Measurements from ENCODE around the gene CNGB1.
A peak's percentile ranks its signal among the peaks of the same experiment; 100 is the strongest.

The CNGB1 gene

DNA sequence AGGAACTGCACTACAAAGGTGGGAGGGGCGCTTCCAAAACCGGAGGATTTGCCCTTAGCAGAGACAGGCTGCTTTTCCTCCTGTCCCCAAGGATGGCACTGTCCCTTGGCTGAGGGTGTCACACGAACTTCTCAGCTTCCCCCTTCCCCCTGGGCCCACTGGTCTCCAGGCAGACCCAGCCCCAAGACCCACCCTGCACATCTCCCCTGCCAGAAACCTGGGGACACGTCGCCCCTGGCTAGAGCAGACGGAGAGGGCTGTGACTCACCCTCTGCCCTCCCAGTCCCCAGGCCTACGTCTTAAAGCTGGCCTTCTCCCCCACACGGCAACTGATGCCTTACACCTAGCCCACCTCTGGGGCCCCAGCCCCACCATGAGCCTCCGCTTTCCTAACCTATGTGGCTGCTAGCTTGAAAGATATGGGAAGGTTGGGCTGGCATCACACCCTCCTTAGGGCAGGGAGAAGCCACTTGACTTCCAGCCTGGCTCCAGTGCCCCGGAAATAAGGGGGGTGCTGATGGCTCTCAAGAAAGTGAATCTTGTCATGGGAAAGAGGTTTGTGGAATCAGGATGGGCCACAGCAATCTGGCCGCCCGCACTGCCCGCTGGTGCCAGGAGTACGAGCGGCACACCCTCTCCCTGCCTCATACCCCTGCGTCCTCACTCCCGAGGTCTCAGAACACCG lies 24.9 kb upstream of the CNGB1 start:
- Histone ChIP-seq H3K9me3 (ENCODE audit: control insufficient read depth, low read depth, low read length) (no peaks in the 10 kb centered on the region), H3K9ac (ENCODE audit: low read length) (no peak overlapping the region)

DNA sequence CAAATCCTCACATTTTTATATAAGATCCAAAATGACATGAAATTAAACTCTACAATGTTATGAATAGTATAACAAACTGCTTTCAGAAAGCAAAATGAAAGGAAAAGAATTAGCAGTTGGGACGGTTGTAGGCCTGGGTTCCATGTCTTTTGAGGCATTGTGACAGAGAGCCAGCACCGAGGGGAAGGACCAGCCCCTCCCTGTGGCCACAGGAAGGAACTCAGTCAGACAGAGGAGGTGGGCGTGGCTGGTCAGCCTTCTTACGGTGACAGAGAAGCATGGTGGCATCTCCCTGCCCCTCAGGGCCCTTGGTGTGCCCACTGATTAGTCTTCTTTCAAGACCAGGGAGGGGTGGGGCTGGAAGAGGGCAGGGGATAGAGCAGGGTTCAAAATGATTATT lies 23.9 kb upstream of the CNGB1 start:
- Histone ChIP-seq H3K36me3 (ENCODE audit: control insufficient read depth, low read depth, low read length) (no peaks in the 10 kb centered on the region), H3K9ac (ENCODE audit: low read length) (no peak overlapping the region), H3K4me3 (ENCODE audit: low read length) (no peak overlapping the region), H3K4me1 (ENCODE audit: control insufficient read depth, low read depth, low read length) (peaks cover 7% of the 10 kb centered on the region), H3K9me3 (ENCODE audit: control insufficient read depth, low read depth, low read length) (no peaks in the 10 kb centered on the region), H3K27me3 (ENCODE audit: control insufficient read depth, insufficient read depth, low read length) (no peaks in the 10 kb centered on the region), H3K27ac (ENCODE audit: low read length) (no peak overlapping the region)

More for the DNA sequence above, 24.9 kb upstream of the CNGB1 start:
- Histone ChIP-seq H3K36me3 (ENCODE audit: control insufficient read depth, low read depth, low read length) (no peaks in the 10 kb centered on the region), H3K27me3 (ENCODE audit: control insufficient read depth, insufficient read depth, low read length) (no peaks in the 10 kb centered on the region), H3K4me1 (ENCODE audit: control insufficient read depth, low read depth, low read length) (peaks cover 7% of the 10 kb centered on the region), H3K4me3 (ENCODE audit: low read length) (no peak overlapping the region), H3K27ac (ENCODE audit: low read length) (no peak overlapping the region)

DNA sequence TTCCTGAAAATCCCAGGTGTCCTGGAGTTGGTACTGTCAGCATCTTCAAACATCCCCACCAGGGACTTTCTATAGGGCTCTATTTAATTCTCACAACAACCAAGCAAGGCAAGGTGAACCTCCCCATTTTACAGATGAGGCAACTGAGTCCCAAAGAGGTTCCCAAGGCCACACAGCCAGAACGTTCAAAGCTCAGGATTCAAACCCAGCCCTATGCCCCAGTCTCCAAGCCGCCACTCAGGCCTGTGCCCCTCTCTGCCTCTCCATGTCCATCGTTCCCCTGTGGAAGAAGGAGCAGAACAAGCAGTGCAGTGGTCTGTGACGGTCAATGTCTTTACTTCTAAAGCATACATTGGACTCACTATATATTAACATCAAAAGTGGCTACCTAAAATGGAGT lies 23.4 kb upstream of the CNGB1 start:
- Histone ChIP-seq H3K27ac (ENCODE audit: low read length) (no peak overlapping the region), H3K36me3 (ENCODE audit: control insufficient read depth, low read depth, low read length) (no peaks in the 10 kb centered on the region), H3K27me3 (ENCODE audit: control insufficient read depth, insufficient read depth, low read length) (no peaks in the 10 kb centered on the region), H3K4me1 (ENCODE audit: control insufficient read depth, low read depth, low read length) (peaks cover 3% of the 10 kb centered on the region), H3K9ac (ENCODE audit: low read length) (no peak overlapping the region), H3K9me3 (ENCODE audit: control insufficient read depth, low read depth, low read length) (no peaks in the 10 kb centered on the region), H3K4me3 (ENCODE audit: low read length) (no peak overlapping the region)

DNA sequence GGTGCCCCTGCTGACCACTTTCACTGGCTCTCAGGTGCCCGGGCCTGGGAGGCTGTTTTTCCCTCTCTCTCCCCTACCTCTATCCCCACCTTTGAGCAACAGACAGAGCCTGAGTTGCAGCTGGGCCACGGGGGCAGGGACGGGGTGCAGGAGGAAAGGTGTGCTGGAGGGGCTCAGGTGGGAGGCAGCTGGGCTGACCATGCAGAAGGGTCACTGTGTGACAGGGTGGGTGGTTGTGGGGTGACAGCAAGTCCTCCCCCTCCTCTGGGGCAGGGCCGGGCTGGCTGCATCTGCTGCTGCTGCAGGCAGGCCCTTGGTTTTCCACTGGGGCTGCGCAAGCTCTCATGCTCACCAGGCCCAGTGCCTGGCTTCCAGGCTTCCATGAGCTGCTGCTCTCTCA lies 23.0 kb upstream of the CNGB1 start:
- no peaks in the 10 kb centered on the region for H3K36me3 ChIP-seq (ENCODE audit: control insufficient read depth, low read depth, low read length)
- no peaks in the 10 kb centered on the region for H3K4me1 ChIP-seq (ENCODE audit: control insufficient read depth, low read depth, low read length)
- H3K4me3 ChIP-seq (ENCODE audit: low read length): no peak overlapping the region
- H3K9ac ChIP-seq (ENCODE audit: low read length): no peak overlapping the region
- no peaks in the 10 kb centered on the region for H3K27me3 ChIP-seq (ENCODE audit: control insufficient read depth, insufficient read depth, low read length)
- no peaks in the 10 kb centered on the region for H3K9me3 ChIP-seq (ENCODE audit: control insufficient read depth, low read depth, low read length)
- H3K27ac ChIP-seq (ENCODE audit: low read length): no peak overlapping the region

DNA sequence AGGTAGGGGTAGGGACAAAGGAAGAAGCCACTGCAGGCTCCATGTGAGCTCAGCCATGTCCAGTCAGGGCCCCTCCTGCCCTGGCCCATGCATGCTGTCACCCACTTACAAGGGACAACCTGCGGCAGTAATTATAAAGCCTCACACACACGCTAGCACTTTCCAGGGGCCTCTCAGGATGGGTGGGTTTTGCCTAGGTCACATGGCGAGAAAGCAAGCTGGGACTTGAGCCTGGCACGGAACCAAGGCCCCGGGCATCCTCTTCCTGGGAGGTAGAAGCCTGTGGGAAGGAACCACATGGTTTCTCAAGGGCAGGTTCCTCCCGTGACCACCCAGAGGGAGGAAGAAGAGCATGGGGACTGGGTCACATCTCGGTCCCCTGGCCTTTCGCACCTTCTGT lies 22.5 kb upstream of the CNGB1 start:
- no peak overlapping the region for H3K4me3 ChIP-seq (ENCODE audit: low read length)
- no peaks in the 10 kb centered on the region for H3K36me3 ChIP-seq (ENCODE audit: control insufficient read depth, low read depth, low read length)
- H3K9ac ChIP-seq (ENCODE audit: low read length): no peak overlapping the region
- no peaks in the 10 kb centered on the region for H3K9me3 ChIP-seq (ENCODE audit: control insufficient read depth, low read depth, low read length)
- no peak overlapping the region for H3K27ac ChIP-seq (ENCODE audit: low read length)
- no peaks in the 10 kb centered on the region for H3K4me1 ChIP-seq (ENCODE audit: control insufficient read depth, low read depth, low read length)
- no peaks in the 10 kb centered on the region for H3K27me3 ChIP-seq (ENCODE audit: control insufficient read depth, insufficient read depth, low read length)

DNA sequence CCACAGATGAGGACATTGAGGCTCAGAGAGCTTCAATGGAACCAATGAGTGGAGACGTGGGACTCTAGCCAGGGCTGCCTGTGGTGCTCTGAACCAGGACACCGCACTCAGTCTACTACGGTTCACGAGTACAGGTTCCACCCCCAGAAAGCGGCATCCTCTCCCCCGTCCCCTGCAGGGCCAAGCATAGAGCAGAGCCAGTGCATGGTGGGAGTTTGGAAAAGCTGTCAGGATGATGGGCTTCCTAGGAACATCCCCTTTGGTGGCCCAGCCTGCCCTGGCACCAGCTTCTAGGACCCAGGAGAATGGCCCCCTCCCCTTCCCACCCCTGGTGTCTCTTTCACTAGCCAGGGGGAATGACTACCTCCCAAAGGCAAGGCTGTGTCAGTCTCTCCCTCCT lies 21.2 kb upstream of the CNGB1 start:
- H3K4me3 ChIP-seq (ENCODE audit: low read length): no peak overlapping the region
- peaks cover 8% of the 10 kb centered on the region for H3K27me3 ChIP-seq (ENCODE audit: control insufficient read depth, insufficient read depth, low read length)
- H3K9me3 ChIP-seq (ENCODE audit: control insufficient read depth, low read depth, low read length): no peaks in the 10 kb centered on the region
- no peaks in the 10 kb centered on the region for H3K36me3 ChIP-seq (ENCODE audit: control insufficient read depth, low read depth, low read length)
- no peak overlapping the region for H3K27ac ChIP-seq (ENCODE audit: low read length)
- H3K4me1 ChIP-seq (ENCODE audit: control insufficient read depth, low read depth, low read length): no peaks in the 10 kb centered on the region
- H3K9ac ChIP-seq (ENCODE audit: low read length): no peak overlapping the region

DNA sequence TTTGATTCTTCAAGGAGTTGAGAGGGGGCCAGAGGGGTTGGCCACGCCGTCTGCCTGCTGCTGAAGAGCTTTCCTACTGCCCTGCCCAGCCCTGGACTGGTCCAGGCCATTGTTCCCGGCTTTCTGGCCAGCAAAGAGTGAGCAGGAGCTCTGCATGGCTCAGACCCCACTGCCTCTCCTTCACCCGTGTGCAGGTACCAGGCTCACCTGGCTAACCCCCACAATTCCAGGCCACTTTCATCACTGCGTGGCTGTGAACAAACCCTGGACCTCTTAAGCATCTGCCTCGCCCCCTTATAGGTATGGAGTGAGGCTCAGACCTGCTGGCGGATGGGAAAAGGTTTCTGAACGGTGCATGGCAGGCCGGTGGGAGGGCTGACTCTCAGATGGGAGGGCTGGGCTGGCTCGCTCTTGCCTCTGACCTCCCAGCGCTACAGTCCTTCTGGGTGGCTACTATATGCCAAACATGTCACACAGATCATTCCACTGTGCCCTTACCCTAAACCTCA lies 20.7 kb upstream of the CNGB1 start:
- Histone ChIP-seq H3K27ac (ENCODE audit: low read length) (no peak overlapping the region), H3K4me3 (ENCODE audit: low read length) (no peak overlapping the region), H3K27me3 (ENCODE audit: control insufficient read depth, insufficient read depth, low read length) (peaks cover 13% of the 10 kb centered on the region), H3K9ac (ENCODE audit: low read length) (no peak overlapping the region), H3K4me1 (ENCODE audit: control insufficient read depth, low read depth, low read length) (no peaks in the 10 kb centered on the region), H3K36me3 (ENCODE audit: control insufficient read depth, low read depth, low read length) (no peaks in the 10 kb centered on the region), H3K9me3 (ENCODE audit: control insufficient read depth, low read depth, low read length) (no peaks in the 10 kb centered on the region)

DNA sequence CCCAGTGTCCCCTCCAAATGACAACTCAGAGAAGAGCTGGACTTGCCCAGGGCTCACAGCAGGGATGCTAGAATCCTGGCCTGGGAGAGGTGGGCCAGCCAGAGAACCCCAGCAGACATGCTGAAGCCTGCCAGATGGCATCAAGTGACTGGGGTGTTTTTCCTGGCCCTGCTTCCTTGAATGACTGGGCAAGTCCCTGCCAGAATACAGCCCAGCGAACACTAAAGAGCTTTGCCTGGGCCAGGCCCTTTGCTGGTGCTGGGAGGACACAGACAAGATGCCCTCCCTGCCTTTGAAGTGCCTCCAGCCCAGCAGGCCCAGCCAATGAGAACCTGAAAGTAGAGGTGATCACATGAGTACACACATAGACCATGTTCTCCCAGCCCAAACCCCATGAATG lies 18.0 kb upstream of the CNGB1 start:
- no peaks in the 10 kb centered on the region for H3K36me3 ChIP-seq (ENCODE audit: control insufficient read depth, low read depth, low read length)
- no peak overlapping the region for H3K4me3 ChIP-seq (ENCODE audit: low read length)
- peaks cover 37% of the 10 kb centered on the region for H3K27me3 ChIP-seq (ENCODE audit: control insufficient read depth, insufficient read depth, low read length)
- no peak overlapping the region for H3K9ac ChIP-seq (ENCODE audit: low read length)
- H3K27ac ChIP-seq (ENCODE audit: low read length): no peak overlapping the region
- no peaks in the 10 kb centered on the region for H3K4me1 ChIP-seq (ENCODE audit: control insufficient read depth, low read depth, low read length)
- H3K9me3 ChIP-seq (ENCODE audit: control insufficient read depth, low read depth, low read length): no peaks in the 10 kb centered on the region

DNA sequence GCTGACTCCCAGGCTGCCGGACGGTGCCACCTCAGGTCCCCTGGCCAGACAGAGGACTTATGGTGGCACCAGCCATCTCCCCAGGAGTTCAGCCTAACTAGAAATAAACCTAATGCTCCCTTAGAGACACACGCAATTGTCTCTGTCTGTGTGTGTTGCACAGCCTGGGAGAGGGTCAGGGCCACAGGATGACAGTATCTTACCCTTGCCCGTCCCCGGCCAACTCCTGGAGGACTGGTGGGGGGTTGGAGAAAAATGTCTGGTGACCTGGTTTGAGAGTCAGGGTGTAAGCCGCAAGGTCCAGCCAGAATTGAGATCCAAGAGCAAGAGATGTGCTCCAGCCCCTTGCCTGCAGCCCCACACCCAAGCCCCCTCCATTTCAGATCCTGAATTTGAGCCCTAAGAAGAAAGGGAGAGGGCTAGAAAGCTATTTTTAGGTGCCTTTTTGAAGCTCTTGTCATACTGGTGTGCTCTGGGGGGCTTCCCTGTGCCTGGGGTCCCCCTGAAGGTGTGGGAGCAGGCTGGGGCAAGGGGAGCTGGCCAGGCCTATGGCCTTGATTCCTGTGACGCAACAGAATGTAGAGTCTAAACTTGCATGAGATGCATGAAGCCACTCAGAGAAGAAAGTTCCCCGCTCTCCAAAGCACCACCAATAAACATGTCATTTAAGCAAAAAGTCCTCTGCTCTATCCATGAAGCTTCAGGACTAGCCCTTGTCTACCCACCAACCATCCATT lies 16.7 kb upstream of the CNGB1 start:
- no peak overlapping the region for H3K27ac ChIP-seq (ENCODE audit: low read length)
- H3K4me1 ChIP-seq (ENCODE audit: control insufficient read depth, low read depth, low read length): no peaks in the 10 kb centered on the region
- H3K9ac ChIP-seq (ENCODE audit: low read length): no peak overlapping the region
- no peaks in the 10 kb centered on the region for H3K36me3 ChIP-seq (ENCODE audit: control insufficient read depth, low read depth, low read length)
- peaks cover 42% of the 10 kb centered on the region for H3K27me3 ChIP-seq (ENCODE audit: control insufficient read depth, insufficient read depth, low read length)
- no peak overlapping the region for H3K4me3 ChIP-seq (ENCODE audit: low read length)
- H3K9me3 ChIP-seq (ENCODE audit: control insufficient read depth, low read depth, low read length): no peaks in the 10 kb centered on the region

DNA sequence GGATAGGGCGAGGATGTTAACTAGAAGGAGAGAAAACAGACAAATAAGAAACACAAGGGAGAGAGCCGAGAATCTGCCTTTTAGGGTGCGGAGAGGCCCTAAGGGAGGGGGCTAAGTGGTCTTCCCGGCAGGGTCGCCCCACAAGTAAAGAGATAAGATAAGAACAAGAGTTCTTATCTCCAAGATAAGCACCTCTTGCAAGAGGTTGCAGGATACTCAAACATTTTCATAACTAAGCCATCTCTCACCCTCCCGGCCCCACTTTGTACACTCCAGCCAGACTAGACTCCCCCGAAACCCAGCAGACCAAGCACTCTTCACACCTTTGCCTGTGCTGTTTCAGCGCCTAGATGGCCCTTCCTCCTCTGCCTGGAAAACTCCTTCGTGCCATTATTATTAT lies 15.3 kb upstream of the CNGB1 start:
- Histone ChIP-seq H3K4me3 (ENCODE audit: low read length) (peak overlapping the region; percentile 68), H3K36me3 (ENCODE audit: control insufficient read depth, low read depth, low read length) (no peaks in the 10 kb centered on the region), H3K4me1 (ENCODE audit: control insufficient read depth, low read depth, low read length) (no peaks in the 10 kb centered on the region), H3K9ac (ENCODE audit: low read length) (no peak overlapping the region), H3K27me3 (ENCODE audit: control insufficient read depth, insufficient read depth, low read length) (peaks cover 42% of the 10 kb centered on the region), H3K27ac (ENCODE audit: low read length) (no peak overlapping the region), H3K9me3 (ENCODE audit: control insufficient read depth, low read depth, low read length) (no peaks in the 10 kb centered on the region)

DNA sequence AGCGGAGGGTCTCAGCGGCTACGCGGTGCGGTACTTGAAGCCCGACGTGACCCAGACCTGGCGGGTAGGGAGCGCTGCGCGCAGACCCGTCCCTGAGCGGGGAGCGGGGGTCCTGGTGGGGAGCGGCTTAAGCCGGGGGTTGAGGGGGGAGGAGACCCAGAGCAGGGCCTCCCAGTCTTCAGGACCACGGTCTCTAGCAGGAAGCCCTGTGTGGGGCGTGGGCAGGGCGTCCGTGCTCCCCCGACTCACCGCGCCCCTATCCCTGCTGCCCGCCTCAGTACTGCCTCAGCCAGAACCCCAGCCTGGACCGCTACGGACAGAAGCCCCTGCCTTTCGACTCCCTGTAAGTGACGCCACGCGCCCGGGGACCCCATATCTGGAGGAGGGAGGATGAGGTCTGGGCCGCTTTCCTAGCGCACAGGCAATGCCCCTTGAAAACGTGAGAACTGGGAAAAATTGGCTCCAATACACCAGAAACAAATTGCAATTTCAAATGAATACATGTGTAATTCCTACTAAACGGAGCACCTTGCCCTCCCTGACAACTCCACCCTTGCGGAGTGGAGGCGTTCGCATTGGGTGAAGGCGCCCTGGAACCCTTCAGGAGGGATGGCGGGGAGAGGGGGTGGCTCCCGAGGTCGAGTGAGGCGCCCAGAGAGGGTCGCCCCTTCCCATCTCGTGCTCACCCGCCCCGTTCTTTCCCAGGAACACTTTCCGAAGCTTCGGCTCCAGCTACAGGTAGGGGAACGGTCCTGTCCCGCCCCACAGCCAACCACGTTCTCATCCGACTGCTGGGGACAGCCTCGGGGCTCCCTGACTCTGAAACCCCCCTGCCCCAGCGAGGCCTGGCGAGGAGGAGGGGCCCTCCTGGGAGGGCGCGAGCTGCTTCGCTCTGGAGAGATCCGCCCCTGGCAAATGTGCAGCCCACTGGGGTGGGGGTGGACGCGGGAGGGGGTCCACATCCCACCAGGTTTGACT lies 14.6 kb upstream of the CNGB1 start:
- Histone ChIP-seq H3K27me3 (ENCODE audit: control insufficient read depth, insufficient read depth, low read length) (peaks cover 42% of the 10 kb centered on the region), H3K27ac (ENCODE audit: low read length) (no peak overlapping the region), H3K9ac (ENCODE audit: low read length) (no peak overlapping the region), H3K4me1 (ENCODE audit: control insufficient read depth, low read depth, low read length) (no peaks in the 10 kb centered on the region), H3K36me3 (ENCODE audit: control insufficient read depth, low read depth, low read length) (no peaks in the 10 kb centered on the region), H3K4me3 (ENCODE audit: low read length) (peak overlapping the region; percentile 68), H3K9me3 (ENCODE audit: control insufficient read depth, low read depth, low read length) (no peaks in the 10 kb centered on the region)
